Mesenteric fat pad (tissue), 1 donor: Measurements from ENCODE around the gene ERCC2. TPM values are rescaled to one million over a fixed set of nuclear protein-coding genes. Genes with fewer than 3 reads are reported as not detected.

Source experiments
- DNase-seq: peaks from one replicate; pipeline ENCODE4 v3.0.0-alpha.2; 2020; ENCODE audit warnings: low spot score
- total RNA-seq: library from RNA; stranded (reverse); fragmentation: NEBNext Ultra II Directional; extraction: Animal tissue kit (Norgen Biotek cat#: 25700); gene quantifications from one replicate; pipeline ENCODE4 v1.2.1, GENCODE V29; 2021
- donor health status: DM: yes; HTN: yes; CAD: no.

ERCC2 gene
- total RNA-seq, 1 donor from 2014 or later, result 12.3 TPM

- no peak for DNase-seq
Observed at GRCh38 chr19:45402298-45403061, 32.1 kb upstream of the ERCC2 start.

GRCh38 chr19:45401815-45402214 is 31.4 kb upstream of the ERCC2 start:
- no peak for DNase-seq

GRCh38 chr19:45400192-45400591 is 29.8 kb upstream of the ERCC2 start:
- DNase-seq, result no peak

DNA sequence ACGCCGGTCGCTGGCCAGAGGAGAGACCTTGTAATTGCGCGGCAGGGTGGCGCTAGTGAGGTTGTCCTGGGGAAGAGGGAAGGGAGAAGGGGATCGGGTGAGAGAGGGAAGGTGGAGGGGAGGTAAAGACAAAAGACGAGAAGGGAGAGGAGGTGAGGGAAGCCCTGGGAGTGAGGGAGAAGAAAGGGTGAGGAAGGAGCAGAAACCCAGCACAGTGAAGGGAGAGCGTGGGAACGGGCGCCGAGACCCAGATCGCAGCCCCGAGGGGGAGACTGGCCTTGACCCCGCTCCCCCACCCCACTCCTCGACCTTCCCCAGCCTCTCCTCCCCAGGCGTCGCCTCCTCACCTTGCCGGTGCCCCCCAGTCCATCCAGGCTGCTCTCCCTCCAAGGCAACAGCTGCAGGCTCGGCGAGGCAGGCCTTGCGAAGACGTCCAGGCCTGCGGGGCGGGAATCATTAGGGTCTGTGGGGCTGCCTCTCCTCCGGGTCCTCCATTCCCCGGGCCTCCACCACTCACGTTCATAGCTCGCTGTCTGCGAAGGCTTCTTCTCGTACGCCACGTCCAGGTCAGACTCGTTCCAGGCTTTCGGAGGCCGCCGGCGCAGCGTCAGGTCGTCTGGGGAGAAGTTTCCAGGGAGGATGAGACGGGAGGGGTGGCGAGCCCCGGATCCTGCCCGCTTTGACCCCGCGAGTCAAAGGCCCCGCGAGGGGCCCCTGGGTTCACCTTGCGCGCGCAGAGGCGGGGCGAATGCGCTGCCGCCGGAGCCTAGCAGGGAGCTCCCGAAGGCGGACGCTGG is 25.6 kb upstream of the ERCC2 start:
- DNase-seq, result no peak

GRCh38 chr19:45391871-45392665 is 21.7 kb upstream of the ERCC2 start:
- no peak for DNase-seq

GRCh38 chr19:45391346-45391745 is 21.0 kb upstream of the ERCC2 start:
- DNase-seq, result no peak

DNA sequence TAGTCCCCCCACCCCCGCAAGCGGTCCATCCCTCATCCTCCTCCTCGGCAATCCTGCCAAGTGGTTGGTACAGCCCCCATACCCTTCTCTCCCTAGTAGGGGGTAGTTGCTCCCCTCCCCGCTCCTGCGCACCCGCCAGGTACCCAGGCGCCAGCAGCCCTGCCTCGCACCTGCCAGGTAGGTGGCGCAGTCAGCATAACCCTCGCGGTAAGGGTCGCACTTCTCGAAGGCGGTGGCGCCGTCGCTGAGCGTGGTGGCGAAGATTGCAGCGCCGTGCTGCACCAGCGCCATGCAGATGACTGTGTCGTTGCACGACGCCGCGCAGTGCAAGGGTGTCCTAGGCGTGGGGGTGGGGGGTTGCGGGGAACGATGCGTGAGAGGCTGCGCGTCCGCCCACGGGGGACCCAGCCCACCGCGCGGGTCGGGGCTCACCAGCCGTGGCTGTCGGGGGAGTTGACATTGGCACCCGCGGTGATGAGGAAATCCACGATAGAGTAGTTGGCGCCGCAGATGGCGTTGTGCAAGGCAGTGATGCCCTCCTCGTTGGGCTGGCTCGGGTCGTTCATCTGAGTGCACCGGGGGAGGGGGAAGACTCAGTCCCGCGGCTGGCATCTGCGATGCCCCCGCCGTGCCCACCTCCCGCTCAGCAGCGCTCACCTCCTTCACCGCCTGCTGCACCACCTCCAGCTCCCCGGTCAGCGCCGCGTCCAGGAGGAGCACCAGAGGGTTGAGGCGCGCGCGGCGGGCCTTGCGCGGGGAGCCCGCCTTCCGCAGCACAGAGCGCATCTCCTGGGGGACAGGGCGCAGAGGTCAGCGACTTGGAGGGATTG is 15.2 kb upstream of the ERCC2 start:
- DNase-seq, result no peak

GRCh38 chr19:45382426-45382825 is 12.1 kb upstream of the ERCC2 start:
- no peak for DNase-seq

GRCh38 chr19:45380107-45380506 is 9.7 kb upstream of the ERCC2 start:
- no peak for DNase-seq

DNA sequence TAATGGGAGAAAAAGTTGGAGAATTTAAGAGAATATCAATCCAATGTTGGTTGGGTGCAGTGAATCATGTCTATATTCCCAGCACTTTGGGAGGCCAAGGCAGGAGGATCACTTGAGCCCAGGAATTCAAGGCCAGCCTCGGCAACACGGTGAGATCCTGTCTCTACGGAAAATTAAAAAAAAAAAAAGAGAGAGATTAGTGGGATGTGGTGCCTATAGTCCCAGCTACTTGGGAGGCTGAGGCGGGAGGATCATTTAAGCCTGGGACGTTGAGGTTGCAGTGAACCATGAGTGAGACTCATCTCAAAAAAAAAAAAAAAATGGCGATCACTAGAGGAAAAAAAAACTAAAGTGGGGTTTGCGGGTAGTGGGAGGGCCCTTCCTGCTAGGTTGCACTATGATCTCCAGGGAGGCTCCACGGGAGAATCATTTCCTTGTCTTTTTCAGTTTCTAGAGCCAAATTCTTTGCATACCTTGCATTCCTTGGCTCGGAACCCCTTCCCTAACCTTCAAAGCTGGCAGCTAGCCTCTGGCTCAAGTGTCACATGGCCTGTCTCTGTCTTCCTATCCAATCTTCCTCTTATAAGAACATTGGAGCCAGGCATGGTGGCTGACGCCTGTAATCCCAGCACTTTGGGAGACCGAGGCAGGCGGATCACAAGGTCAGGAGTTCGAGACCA is 5.8 kb upstream of the ERCC2 start:
- DNase-seq, result no peak

DNA sequence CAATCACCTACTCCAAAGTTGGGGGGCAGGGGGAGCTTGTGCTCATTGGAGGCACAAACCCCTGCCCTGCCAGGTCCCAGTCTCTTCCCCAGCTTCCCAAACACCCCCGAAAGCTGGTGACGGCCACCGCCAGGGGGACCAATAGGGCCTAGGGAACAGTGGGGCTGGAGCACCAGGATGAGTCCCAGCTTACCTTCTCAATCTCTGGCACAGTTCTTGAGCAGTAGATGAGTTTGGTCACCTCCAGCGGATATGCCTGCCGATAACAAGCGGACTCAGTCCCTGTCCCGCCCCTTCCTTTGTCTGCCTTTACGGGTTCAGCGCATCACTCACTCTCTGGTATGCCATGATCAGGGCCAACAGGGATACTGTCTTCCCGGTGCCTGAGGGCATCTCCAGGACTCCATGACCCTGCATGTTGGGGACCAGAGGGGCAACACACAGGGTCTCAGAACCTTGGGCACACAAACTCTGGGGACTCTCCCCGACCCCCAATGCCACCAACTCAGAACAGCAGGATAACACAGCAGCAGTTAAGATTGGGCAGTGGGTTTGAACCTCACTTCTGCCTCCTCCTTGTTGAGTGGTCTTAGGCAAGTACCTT is 1.5 kb downstream of the ERCC2 start:
- DNase-seq, result no peak

DNA sequence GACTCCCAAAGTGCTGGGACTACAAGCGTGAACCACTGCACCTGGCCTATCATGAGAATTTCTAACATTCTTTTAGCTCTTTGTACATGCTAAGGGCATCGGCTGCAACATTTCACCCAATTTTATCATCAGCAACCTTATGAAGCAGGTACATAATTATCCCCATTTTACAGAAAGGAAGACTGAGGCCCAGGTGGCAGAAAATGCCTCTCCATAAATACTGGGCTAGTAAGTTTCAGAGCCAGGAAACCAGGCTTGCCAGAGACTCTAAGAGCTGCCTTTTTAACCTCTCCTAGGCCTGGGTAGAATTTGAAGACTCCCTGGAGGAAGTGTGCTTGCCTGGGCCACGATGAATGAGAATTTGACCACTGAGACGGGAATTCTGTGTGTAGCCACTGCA is 2.2 kb downstream of the ERCC2 start:
- no peak for DNase-seq

DNA sequence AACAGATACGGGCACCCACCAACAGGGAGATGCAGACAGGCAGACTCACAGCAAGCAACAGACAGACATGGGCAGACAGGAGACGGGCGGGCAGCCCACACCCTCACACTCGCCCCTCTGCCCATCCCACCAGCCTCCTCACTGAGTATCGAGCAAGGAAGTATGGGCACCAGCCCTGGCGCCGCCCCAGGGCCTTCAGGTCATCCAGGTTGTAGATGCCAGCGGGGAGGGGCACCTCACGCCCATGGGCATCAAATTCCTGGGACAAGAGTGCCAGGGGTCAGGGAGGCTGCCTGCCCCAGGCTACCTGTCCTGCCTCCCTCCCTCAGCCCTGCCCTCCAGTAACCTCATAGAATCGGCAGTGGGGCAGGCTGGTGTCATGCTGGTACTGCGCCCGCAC is 5.7 kb downstream of the ERCC2 start:
- no peak for DNase-seq

- no peak for DNase-seq
Observed at GRCh38 chr19:45363861-45364459, 6.4 kb downstream of the ERCC2 start.

- DNase-seq, result no peak
Observed at GRCh38 chr19:45362291-45362690, 8.1 kb downstream of the ERCC2 start.

DNA sequence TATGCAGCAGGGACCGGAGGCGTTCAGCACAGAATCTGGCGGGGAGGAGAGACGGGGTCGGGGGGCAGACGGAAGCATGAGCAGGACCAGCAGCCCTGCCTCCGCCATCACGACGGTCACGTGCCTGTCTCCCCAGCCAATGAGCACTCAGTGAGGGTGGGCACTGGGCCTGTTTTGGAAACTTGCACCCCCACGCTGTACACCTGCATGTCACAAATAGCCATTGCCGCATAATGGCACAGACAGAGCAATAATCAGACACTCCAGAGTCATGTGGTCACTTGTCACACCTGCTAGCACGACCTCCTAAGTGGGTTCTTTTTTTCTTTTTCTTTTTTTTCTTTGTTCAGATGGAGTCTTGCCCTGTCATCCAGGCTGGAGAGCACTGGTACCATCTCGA is 8.8 kb downstream of the ERCC2 start:
- DNase-seq, result no peak

GRCh38 chr19:45358213-45358792 is 12.1 kb downstream of the ERCC2 start:
- no peak for DNase-seq

DNA sequence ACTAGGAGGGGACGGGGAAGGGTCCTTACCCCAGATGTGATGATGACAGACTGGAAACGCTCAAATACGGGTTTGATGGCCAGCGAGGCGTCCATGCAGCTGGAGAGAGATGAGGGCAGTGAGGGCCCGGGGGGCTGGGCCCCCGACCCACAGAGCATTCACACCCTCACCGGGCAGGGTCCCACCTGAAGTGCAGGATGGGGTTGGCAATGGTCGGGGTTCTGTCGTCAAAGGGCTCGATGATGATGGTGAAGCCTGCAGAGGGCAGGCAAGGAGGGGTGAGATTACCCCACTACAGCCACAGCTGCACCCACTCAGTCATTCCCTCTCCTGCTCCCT is 13.0 kb downstream of the ERCC2 start:
- no peak for DNase-seq

DNA sequence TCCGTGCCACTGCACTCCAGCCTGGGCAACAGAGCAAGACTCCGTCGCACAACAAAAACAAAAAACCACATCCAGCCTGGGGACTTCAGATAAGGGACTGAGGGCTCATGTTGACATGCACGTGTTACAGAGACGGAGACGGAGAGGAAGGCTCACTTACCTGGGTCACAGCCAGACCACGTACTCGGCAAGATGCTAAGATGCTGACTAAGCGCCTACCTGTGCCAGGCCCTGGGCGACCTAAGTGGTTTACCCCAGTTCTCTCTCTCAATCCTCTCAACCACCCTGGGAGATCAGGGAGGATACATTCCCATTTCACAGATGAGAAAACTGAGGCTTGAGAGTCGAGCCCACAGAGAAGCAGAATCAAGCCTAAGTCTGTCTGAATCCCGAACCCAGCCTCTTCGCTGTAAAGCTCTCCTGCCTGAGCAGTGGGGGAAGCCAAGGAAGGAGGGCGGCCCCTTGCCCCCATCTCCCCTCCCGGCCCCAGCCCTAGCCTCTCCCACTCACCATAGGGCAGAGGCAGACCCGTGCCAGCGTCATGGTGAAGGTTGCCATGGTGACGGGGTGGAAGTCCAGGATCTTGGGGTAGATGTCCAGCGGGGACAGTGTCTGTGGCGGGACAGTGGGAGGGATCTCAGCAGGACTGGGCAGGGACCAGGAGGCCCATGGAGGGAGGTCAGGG is 13.5 kb downstream of the ERCC2 start:
- DNase-seq, result no peak
